Measurements from ENCODE around the gene SPATS2L.

Gene SPATS2L

DNA sequence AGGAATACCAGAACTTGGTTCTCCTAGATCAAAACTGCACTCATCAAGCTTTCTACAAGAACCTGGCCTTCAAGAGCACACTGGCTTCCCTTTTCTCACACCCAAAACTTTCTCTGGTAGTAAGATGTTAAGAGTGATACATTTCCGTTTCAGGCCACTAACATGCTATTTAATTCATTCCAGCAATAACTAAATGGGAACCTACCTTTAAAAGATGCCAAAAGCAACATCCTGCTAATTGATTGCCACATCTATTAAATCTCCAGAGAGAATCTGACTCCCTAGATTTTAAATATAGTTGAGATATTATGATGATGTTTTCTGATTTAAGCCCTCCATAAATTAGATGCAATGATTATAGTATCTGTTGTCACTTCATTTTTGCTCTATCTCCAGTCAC lies 131.8 kb downstream of the SPATS2L start:
- DNase-seq (ENCODE audit: extremely low read depth in 1 of 2, low read depth in 1 of 2) = no peak

DNA sequence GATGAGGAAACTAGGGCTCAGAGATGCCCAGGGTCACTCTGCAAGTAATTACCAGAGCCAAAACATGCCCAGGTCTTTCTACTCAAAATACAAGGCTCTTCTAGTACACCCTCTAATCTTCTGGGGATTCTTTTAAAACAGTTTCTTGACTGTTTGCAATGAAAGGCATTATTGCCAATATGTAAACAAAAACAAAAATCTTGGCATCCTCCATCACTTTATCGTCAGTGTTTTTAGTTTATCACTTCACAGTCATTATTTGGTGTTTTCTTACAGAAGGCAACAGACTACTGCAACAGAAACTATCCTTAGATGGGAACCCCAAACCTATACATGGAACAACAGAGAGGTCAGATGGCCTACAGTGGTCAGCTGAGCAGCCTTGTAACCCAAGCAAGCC lies 132.4 kb downstream of the SPATS2L start:
- no peak for DNase-seq (ENCODE audit: extremely low read depth in 1 of 2, low read depth in 1 of 2)

DNA sequence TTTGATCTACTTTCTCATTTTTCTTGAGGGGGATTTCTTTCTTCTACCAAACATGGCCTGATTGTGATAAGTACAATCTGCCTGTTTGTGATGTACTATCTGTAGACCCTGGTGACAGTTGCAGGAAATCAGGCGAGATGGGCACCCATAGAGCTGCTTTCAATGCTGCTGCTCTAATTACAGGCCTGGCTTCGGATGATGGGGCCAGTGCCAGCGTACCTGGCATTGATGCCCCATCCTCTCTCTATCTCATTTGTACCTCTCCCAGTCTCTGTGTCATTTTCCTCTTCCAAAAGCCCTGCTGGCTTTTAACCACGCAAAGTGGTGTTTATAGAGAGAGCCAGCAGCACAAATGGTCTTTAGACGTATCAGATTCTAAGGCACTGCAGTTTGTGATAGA lies 133.5 kb downstream of the SPATS2L start:
- no peak for DNase-seq (ENCODE audit: extremely low read depth in 1 of 2, low read depth in 1 of 2)

DNA sequence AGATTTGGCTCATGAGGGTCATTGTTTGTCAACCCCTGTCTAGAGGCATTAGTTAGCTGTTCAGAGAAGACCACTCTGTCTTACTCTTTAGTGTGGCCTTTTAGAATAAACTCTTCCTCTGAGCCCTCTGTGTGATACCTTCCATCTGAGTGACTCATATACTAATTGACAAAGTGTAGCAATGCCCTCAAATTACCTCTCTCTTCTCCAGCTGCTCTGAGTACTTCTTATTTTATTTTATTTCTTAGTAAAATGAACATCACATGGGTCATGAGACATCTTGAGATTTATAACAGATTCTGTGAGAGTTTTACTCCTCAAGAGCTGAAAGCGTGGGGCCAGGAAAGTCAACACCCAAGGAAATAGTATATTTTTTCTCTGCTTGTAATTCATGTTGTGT lies 136.0 kb downstream of the SPATS2L start:
- no peak for DNase-seq (ENCODE audit: extremely low read depth in 1 of 2, low read depth in 1 of 2)

DNA sequence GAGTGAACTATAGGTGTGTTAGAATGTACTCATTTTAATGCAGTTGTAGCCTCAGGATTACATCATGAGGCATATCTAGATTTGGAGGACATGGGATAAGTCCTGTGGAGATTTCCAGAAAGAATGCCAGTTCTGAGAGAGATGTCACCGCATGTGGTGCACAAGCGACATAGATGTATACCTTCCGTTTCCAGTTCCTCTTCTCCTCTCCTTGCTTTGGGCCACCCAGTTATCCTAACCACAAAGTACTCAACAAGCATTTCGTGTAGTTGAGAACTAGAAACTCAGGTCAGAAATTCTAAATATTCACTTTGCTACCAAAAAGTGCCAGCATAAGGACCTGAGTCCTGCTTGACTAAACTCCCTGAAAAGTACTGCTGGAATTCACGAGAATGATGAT lies 136.9 kb downstream of the SPATS2L start:
- no peak for DNase-seq (ENCODE audit: extremely low read depth in 1 of 2, low read depth in 1 of 2)

DNA sequence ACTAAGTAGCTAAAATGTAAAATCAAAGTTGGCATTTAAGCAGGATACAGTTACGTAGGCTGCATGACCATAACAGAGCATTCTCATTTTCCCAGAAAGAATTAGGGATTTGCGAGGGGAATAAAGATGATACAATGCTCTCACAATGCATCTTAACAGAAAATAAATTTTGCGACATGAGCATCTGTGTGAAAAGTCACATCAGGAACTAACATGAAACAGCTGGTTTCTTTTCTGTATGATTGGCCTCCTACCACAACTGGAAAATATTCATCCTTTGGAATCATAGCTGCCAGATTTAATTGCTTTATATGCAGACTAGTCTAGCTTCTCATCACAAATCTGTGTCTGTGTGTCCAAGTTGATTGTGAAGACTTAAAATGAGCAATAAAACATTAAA lies 137.4 kb downstream of the SPATS2L start:
- DNase-seq (ENCODE audit: extremely low read depth in 1 of 2, low read depth in 1 of 2) = no peak

DNA sequence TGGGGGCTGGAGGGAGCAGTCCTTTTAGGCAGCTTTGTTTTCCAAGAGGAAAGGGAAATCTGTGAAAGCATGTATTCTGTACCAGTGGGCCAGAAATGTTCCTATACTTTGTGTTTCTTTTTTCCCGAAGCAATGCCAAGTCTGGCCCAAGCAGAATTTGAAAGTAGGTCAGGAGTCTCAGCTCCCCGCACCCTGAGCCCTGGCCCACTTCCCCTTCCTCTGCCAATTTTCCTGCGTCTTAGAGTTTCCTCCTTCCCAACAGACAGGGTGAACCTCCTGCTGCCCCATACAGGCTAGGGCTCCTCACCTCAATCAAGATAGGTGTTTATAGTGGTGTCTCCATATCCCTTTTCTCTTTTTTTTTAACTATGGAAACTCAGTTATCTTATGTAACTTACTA lies 138.0 kb downstream of the SPATS2L start:
- no peak for DNase-seq (ENCODE audit: extremely low read depth in 1 of 2, low read depth in 1 of 2)

DNA sequence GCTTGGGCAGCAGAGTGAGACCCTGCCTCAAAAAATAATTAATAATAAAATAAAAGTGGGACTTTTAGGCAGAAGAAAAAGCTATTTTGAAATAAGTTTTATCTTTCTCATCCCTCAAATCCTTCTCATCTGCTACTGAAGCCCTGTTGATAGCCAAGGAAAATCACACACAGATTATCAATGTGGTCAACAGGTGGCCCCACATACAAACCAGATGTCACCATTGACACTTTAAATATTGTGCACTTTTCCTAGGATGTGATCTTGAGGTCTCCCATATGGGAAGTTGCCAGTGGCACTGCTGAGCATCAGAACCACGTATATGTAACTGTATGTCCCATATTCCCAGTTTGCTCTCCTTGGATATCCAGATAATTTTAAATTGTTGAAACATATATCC lies 138.8 kb downstream of the SPATS2L start:
- no peak for DNase-seq (ENCODE audit: extremely low read depth in 1 of 2, low read depth in 1 of 2)

DNA sequence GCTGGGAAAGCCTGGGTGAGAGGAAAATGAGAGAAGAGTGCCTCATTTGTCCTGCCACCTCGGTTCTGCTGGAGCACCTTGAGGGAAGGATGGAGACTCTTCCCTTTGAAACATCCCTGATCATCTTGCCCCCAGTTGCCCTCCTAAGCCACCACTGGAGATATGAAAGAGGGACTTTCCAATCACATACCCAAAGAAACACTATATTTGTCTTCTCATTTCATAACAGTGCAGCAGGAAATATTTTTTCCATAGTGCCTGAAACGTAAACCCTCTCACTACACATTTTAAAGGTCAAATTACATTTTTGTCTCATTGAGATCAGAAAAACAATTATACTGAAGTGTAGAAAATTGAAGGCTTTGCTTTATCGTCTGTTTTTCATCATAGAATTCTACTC lies 140.1 kb downstream of the SPATS2L start:
- no peak for DNase-seq (ENCODE audit: extremely low read depth in 1 of 2, low read depth in 1 of 2)

DNA sequence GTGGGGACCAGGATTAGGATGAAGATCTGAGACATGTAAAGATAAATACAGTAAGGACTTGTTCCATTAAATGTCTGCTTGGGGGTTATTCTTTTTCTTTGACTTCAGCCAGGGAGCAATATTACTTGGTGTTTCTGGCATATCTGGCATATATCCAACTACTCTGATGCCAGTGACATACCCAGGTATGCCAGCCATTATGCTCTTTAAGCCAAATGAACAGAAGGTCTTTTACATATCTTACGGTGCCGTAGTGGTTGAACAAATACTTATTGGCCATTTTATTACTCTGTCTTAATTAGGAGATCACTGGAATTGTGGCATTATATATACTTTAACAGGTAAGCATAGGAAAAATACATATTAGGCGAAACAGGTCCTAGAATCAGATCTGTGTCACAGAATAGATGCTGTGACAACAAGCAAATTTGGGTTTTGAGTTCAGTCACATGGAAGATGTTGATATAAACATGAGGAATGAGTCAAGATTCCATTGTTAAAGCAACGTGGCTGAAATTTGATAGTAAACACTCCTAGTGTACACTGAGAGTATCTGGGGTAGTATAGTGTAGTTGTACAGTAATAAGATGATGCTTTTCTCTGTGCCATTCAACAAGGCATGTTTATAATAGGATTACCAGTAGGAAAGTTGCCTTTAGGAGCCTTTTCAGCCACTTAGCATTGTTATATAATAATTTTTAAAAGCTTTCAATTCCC lies 140.8 kb downstream of the SPATS2L start:
- DNase-seq (ENCODE audit: extremely low read depth in 1 of 2, low read depth in 1 of 2) = no peak

DNA sequence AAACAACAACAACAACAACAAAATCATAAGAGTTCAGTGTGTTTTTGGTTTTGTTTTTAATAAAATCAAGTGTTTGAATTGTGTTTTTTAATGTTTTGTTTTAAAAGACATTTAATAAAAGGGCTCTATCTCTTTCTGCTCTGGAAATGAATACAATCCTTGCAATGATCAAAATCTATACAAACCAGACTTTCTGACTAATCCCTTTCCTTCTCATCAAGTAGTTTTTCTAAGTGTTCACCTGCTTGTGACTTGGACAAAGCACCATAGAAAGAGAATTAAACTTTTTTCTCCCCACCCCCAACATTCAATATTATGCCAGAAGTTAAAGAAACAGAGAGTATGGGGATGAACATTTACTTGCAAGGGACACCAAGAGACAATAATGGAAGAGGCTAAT lies 142.0 kb downstream of the SPATS2L start:
- no peak for DNase-seq (ENCODE audit: extremely low read depth in 1 of 2, low read depth in 1 of 2)

DNA sequence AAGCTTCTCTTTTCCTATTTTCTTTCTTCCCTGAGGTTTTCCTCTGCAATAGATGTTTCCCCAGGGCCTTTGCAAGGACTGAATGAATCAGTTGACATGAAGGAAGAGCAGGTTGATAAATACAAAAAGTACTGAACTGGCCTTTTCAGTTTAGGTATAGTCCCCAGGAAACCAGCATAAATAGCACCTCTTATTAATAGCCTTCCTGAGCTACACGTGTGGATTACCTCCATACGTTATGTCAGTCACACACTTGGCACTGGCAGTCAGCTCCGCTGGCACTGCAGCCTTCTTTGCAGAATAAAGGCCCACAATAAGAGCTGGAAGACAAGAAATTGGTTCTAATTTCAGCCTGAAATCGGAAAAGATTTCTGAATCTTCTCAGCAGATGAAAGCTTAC lies 142.7 kb downstream of the SPATS2L start:
- DNase-seq (ENCODE audit: extremely low read depth in 1 of 2, low read depth in 1 of 2) = no peak

DNA sequence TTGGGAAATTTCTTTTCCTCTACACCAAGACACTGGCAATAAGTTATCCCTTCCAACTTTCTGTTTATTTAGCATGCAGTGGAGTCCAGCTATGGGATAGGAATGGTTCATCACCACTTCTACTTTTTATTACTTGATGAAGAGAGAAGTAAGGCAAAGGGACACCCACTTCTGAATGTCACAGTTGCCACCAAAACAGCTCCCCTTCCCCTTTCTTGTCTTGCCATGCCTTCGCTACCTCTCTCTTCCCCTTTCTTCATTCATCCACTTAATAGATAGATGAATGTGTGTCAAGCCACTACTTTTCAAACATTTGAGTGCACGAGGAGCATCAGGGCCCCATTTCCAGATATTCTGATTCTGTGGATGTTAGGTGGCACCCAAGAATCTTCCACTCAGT lies 143.8 kb downstream of the SPATS2L start:
- DNase-seq (ENCODE audit: extremely low read depth in 1 of 2, low read depth in 1 of 2) = no peak

DNA sequence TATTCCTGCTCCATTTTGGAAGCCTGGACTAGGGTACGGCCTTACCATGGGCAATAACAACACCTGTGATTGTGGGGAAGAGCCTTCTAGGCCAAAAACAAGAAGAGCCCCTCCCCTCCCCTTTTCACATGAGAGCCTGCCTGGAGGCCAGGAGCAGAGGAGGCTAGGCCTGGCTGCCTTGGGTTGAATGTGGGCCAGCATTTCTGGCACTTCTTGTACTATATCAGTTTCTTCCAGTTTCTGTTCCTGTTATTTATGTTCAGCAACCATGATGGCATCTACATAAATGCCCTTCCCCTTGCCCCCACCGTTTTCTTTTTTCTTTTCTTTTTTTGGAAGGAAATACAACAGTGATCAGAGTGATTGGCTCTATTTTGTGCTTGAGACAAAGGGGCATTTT lies 145.0 kb downstream of the SPATS2L start:
- no peak for DNase-seq (ENCODE audit: extremely low read depth in 1 of 2, low read depth in 1 of 2)

DNA sequence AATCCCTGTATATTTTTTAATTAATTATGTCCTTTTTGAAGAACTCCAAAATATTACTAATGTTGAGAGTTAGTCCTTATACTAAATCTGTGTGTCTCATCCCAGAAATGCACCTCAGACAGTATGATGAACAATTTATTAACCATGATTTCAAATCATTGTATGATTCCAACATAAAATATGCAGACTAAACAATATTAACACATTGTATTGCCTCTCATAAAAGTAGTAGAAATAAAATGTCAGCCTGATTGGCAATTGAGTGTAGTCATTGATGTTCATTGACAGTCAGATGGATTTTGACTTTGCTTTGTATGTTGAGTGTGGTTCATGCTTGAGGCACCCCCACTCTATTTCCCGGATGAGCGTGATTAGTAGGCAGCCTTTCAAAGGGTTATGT lies 145.9 kb downstream of the SPATS2L start:
- no peak for DNase-seq (ENCODE audit: extremely low read depth in 1 of 2, low read depth in 1 of 2)

DNA sequence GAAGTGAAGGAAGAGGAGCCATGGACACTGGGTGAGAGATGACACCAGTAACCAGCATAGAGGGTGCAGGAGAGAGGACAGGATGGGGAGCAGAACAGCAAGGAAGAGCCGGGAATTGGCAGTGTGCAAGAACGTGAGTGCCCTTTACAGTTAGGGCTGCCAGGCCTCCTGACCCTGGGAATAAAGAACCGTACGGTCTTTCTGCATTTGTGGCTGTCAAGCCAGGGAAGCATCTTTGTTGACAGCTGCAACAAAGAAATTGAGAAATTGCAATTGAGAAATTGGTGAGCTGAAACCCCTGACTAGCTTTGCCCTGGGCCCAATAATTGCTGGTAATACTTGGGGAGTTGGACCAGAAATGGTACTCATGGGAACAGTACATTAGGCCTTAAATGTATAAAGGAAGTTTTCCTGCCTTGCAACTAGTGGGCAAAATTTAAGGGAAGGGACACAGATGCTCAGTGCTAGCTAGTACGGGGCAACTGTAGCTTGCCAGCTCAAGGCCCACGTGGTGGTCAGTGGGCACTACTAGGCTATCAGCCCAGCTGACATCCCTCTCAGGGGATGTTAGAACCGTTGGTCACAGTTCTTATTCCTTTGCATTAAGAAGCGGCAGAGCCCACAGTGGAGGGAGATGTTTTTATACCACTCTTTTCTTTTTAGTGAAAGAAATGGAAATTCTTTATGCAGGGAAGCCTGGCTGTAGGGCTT lies 146.8 kb downstream of the SPATS2L start:
- DNase-seq (ENCODE audit: extremely low read depth in 1 of 2, low read depth in 1 of 2) = no peak

DNA sequence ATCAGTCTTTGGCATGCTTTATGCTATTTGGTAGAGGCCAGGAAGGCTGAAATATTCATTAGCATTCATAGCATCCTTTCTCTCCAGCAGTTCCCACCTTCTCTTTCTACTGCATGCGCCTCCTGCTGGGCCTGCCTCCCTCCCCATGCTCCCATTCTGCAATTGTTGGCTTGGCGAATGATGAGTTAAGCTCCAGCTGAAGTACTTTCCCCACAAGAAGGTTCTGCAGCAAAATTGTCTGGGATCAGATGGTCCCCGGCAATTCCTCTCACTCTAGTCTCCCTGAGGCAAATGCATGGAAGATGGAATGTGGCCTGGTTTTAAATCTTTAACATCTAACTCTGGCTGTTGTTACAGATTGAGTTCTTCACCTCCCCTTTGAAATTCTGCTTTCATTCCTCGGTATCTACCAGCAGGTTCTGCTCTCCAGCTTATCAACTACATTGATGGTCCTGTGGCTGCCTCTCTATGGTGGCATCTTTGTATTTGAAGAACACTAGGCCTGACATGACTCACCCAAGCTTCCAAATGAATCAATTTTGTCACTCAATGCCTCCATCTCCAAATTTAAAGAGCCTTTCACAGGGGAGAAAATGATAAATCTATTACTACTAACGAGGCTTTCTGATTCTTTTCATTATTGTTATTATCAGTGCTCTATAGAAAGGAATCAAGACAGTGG lies 147.5 kb downstream of the SPATS2L start:
- no peak for DNase-seq (ENCODE audit: extremely low read depth in 1 of 2, low read depth in 1 of 2)

DNA sequence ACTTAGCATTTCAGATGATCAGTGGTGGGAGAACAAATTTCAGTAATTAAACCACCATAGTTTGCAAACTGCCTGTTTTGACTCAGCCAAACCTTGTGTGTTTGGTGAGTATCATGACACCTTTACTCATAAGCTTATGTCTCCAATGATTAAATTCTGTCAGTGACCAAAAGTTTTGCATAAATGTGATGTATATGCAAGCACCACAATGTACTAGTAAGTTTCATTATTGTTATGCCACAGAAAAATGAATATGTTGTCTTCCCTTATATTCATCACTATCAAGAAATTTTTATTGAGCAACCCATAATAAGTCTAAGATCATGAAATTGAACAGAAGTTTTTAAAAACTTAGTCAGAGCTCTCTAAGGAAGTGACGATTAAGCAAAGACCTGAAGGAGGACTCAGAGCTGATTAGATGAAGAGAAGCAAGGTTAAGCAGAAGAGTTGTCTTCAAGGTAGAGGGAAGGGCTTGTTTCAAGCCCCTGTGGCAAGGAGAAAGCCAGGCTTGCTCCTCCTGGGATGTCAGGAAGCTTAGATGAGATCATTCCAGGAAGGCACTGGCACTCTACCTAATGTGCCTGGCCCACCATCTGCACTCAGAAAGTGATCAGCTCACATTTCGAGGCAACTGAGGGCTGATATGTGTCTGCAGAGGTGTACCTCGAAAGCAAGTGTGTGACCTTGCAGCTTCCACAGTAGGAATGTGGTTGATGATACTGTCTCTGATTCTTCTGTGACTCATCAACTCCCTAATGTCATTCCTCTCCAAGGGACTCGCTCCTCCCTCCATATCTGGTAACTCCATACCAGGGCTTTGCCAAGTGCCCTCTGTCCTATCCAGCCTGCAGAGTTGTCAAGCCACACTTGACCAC lies 148.7 kb downstream of the SPATS2L start:
- no peak for DNase-seq (ENCODE audit: extremely low read depth in 1 of 2, low read depth in 1 of 2)

DNA sequence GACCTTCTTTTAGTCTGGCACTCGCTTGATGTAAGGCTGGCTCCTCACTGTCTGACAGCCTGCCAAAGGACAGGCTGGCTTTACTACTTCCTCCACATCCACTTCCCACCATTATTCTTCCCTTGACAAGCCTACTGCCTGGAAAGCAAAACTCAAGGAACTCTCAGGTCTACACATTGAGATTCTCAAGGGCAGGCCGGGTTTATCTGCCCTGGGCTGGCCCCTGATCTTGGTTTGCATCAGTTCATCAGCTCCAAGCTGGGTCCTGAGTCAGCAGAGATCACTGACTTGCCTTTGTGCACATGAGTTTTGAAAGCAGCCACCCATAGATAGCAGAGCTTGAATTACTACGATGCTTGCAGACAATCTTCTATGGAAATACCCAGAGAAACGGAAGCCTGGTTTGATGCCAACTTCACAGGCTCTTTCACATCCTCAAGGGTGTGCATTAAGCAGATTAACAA lies 149.5 kb downstream of the SPATS2L start:
- DNase-seq (ENCODE audit: extremely low read depth in 1 of 2, low read depth in 1 of 2) = peak in 1 of 2 donors; percentile 15

DNA sequence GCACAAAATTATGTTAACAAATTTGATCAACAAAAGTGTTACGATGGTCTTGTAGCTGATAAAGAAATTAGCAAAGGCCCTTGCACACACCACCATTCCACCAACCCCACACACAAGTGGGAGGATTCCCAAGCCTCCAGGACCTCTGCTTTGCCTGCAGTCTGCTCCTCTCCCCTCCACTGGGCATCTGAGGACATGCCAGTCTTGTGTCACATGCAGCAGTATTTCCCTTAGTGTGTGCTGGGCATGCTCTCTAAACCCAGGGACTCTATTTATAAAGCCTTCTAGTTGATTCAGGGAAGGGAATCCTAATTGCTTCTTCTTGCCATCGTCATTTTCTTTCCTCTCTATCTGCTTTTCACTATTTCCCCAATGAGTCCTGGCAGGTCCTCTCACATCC lies 150.1 kb downstream of the SPATS2L start:
- DNase-seq (ENCODE audit: extremely low read depth in 1 of 2, low read depth in 1 of 2) = no peak

DNA sequence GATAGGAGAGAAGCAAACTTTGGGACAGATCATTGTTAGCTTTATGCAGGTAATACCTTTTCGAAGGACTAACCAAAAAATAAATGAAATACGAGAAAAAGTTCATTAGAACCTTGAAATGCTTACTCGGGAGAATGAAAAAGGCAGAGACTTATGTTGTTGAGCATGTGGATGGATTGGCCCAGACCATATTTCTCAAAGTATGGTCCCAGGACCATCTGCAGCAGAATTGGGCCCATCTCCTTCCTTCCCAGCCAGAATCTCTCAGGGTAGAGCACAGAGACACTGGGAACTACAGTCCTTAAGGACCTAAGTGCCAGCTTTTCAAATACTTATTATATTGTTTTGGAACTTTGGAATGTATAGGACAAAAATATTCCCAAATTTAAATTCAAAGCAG lies 152.6 kb downstream of the SPATS2L start:
- DNase-seq (ENCODE audit: extremely low read depth in 1 of 2, low read depth in 1 of 2) = no peak
